GM21528 (cell line): ENCODE data around the gene DAGLA.

ENCODE experiments used
- ATAC-seq: cut with Tn5 transposase; IDR thresholded peaks from one replicate; pipeline ENCODE4 v1.9.1; 2021; ENCODE audit warnings: mild to moderate bottlenecking, moderate library complexity; ENCODE audit not compliant: unreplicated experiment, low FRiP score

Gene DAGLA

DNA sequence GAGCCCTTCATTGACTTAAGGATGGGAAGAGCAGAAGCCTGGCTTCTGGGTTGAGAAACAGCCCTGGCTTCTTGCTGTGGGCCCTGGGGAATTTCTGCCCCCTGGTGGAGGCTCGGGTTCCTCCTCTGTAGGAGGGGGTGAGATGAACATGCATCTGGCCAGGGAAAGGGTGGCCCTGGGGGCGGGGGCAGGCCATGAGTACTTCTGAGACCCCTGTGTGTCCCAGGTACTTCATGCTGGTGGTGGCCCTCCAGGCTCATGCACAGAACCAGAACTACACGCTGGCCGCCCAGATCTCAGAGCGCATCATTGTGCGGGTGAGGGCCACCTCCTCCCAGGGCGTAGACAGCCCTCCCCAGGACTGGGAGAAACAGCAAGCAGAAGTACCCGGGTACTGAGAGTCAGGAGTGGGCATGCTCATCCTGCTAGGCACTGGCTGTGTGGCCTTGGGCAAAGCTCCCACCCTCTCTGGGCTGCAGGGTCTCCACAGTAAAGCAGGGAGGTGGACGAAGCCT, 96.4 kb downstream of the DAGLA start:
- ATAC-seq: no peak

DNA sequence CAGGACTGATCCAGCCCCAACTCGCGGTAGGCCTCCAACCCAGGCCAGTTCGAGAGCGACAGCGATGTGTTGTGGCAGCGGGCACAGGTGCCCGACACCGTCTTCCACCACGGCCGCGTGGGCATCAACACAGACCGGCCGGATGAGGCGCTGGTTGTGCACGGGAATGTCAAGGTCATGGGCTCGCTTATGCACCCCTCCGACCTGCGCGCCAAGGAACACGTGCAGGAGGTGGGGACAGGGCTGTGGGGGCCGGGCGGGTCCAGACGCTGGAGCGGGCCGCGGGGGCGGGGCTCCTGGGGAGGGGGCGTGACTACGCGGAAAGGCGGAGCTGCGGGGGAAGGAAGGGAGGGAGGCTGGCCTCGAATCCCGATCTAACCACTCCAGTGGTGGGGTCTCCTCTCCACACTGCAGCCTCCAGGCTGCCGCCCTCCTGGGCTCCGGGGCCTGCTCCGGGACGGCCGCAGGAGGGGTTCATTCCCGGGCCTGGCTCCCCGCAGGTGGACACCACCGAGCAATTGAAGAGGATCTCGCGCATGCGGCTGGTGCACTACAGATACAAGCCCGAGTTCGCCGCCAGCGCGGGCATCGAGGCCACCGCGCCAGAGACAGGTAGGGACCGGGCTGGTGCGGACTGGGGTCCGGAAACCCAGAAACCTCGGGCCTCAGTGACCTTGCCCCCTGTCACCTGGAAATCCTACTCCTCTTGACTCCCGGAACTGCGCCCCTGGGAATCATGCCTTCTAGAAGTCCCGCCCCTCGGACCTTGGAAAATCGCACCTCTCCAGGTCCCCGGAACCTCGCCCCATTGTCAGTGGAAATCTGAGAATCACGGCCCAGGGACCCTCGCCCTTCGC, 97.3 kb downstream of the DAGLA start:
- ATAC-seq: no peak

DNA sequence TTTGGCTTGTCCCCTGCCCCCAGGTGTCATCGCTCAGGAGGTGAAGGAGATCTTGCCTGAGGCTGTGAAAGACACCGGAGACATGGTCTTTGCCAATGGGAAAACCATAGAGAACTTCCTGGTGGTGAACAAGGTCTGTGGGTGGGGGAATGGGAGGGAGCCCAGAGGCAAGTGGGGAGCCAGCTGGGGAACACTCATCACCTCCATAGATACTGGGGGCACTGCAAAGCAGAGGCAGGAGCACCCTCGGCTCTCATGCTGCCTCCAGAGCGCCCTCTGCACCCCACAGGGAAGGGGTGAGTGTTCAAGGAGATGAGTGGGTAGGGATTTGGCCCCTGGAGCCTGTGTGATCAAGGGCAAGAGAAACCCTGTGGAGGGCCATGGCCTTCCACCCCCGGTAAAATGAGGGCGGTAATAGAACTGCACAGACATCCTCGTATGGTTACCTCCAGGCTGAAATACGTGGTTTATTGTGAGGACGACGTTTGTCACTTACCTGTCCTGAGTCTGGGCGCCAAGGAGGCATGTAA, 98.2 kb downstream of the DAGLA start:
- no peak for ATAC-seq

DNA sequence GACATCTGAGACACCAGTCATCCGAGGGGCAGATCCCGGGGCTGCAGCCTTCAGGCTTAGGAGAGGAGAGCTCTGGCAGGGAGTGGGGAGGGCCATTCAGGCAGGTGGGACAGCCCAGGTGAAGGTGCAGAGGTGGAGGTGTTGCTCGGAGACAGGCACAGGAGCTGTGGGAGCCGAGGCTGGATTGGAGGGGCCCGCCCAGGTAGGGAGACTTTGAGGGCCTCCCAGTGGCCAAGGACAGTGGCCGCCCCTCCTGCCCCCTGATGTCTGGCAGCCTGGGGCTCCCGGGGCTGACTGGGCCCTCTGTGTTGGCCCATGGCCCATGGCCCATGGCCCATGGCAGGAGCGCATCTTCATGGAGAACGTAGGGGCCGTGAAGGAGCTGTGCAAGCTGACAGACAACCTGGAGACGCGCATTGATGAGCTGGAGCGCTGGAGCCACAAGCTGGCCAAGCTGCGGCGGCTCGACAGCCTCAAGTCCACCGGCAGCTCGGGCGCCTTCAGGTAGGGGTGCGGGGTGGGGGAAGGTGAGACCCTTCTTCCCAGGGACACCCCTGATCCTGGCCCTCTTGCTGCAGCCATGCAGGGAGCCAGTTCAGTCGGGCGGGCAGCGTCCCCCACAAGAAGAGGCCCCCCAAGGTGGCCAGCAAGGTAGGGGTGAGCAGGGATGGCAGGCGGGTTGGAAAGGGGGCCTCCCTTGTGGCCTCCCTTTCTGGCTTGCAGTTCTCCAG, 98.9 kb downstream of the DAGLA start:
- no peak for ATAC-seq

DNA sequence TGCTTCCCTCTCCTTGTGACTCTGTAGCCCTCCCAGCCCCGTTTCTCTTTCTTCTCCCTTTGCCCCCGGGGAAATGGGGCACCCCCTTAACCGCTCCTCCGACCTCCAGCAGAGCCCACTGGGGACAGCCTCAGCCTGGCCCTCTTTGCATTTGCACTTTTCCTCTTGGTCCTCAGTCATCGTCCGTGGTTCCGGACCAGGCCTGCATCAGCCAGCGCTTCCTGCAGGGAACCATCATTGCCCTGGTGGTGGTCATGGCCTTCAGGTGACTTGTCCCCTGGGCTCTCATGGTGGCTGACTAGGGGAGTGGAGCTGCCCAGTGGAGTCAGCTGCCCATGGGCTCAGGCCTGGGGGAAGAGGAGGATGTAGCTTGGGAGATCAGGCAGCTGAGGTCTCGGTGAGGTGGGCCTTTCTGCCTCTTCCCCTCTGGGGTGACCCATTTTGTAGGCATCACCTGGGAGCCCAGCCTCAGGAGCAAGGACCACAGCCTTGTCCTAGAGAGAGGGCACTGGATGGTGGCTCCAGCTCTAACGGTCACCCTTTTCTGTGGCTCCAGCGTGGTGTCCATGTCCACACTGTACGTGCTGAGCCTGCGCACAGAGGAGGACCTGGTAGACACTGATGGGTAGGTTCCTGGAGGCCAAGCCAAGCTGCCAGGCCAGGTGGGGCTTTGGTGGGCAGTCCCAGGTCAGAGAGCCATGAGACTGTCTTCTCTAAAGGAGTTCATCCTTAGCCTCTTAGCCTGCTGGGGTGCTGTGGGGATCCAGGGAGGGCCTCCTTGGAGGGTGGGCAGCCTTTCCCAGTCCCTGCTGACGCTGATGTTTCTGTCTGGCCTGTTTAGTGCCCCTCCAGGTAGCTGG, 99.7 kb downstream of the DAGLA start:
- ATAC-seq: no peak

DNA sequence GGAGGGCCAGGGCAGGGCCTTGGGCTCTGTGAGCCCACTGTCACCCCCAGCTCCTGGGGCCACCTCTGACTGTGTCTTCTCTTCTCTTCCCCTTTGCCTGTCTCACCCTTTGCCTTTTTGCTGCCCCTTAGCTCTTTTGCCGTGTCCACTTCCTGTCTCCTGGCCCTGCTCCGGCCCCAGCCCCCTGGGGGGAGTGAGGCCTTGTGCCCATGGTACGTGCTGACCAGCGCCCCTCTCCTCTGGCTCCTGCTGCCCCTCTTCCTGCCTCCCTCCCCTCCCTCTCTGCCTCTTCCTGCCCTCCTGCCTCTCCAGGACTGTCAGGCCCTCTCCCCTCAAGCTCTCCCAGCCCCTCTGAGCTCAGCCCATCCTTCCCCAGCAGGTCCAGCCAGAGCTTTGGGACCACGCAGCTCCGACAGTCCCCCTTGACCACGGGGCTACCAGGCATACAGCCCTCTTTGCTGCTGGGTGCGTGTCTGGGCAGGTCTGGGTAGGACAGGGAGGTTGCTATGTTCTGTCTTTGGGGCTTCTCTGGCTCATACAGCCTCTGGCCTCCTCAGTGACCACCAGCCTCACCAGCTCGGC, 100.5 kb downstream of the DAGLA start:
- no peak for ATAC-seq

DNA sequence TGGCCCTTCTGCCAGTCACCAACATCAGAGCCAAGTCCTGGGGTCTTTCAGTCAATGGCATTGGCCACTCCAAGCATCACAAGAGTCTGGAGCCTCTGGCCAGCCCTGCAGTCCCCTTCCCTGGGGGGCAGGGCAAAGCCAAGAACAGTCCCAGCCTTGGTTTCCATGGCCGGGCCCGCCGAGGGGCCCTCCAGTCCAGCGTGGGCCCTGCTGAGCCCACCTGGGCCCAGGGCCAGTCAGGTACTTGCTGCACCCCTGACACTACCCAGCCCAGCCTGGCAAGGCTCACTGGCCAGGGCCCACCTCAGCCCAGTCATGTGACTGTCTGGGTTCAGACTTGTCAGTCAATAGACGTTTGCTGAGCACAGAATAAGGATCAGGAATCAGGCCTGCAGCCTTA, 101.4 kb downstream of the DAGLA start:
- ATAC-seq: no peak

DNA sequence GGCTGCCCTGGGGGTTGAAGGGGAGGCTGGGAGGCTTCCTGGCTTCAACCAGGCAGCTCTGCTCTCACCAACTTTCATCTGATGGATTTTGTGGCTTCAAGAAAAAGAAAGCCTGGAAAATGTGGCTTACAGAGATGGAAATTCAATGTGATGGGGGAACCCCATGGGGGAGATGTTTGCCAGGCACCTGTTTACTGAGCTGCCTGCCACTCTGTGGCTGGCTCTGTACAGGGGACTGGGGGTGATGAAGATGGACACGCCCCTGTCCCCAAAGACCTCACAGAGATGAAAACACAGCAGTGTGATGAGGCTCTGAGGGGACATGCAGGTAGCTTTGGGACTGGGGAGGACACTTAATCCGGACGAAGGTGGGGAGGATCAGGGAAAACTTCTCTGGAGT, 102.1 kb downstream of the DAGLA start:
- ATAC-seq: no peak

DNA sequence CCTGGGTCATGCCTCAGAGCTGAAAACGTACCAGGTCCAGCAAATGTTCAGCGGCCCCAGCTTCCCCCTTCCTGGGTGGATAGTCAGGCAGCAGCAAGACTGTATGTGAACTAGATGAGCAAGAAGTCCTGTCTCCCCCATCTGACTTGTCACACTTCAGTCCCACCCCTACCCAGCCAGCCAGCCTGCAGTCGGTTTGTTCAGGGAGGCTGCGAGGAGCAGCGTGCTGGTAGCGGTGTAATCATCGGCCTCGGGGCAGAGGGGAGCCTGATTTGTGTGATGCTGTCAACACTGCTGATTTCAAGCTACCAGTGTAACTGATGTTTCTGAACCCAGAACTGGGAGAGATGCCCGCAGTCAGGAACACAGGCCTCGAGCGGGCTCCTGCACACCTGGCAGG, 102.7 kb downstream of the DAGLA start:
- ATAC-seq: no peak

DNA sequence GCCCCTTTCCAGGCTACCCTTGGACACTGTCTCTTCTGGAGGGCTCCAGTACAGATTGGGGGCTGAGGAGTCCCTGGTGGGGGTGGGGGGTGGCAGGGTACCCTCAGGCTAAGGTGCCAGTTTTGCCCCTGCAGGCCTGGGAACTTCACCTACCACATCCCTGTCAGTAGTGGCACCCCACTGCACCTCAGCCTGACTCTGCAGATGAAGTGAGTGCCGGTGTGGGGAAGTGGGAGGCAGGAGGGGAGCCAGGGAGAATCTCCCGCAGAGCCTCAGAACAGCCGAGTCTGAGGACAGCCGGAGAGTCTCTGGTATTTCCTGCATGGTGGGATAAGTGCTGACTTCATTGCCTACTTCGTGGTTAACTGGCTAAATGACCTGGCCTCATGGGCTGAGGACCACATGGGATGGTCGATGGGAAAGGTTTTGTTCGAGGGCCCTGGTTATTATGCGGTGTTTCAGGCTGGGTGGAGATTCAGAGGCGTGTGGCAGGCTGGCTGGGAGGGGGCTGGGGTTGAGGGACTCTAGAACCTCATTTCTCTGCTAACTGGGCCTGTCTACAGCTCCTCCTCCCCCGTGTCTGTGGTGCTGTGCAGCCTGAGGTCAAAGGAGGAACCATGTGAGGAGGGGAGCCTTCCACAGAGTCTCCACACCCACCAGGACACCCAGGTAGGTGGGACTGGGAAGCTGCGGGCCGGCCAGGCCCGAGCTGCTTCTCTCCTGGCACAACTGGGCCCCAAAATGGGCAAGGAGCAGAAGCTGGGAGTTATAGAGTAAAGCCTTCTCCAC, 103.7 kb downstream of the DAGLA start:
- no peak for ATAC-seq

DNA sequence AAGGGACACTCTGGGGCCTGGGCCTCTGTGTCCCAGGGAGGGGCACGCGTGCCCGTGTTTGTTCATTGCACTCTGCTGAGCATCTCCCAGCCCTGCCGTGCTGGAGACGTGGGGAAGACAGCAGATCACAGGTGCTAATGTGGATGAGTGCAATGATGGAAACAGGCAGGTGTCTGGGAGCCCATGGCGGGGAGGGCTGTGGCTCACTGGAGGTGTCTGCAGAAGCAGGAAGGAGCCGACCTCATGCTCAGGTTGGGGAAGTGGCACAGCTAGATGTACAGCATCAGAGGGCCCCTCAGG, 104.3 kb downstream of the DAGLA start:
- no peak for ATAC-seq

DNA sequence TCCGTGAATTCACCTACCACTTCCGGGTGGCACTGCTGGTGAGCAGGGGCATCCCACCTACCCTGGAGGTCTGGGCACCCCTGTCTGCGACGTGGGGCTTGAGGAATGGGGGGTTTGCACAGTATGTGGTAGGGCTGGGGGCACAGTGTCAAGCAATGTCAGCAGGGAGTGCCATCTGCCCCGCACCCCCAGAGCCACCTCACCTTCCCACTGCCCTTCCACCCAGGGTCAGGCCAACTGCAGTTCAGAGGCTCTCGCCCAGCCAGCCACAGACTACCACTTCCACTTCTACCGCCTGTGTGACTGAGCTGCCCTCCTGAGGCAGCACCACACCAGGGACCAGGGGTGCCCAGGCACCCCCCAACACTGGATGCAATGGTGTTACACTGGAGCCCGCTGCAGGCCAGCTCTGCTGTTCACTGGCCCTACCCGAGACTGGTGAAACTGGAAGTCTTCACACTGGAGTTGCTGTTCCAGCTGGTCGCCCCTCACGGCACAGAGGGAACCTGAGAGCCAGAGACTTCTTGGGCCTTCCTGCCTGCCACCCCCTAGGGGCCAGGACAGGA, 105.7 kb downstream of the DAGLA start:
- ATAC-seq: no peak

DNA sequence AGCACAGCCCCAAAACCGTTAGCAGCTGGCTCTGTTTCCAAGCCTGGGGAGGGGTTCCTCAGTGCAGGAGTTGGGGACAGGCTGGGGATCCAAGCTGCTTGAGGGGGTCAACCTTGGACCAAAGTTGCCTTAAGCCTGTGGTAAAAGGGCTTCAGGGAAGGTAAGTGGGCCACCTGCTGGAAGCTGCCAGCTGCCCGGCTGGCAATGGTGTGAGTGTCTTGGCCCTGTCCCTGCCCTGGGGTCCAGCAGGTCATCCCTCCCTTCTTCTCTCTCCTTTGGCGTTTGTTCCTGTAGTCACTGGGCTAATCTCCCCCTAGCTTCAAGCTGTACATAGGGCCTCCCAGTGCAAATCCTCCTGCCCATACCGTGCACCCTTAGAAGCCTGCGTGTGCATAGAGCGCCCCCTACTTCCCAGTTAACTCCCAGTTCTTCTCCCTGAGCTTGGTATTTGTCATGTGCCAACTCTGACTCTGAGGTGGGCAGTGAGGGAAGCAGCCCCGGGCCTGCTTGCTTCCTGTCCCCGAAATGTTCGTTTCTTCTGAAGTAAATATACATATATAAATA, 107.8 kb downstream of the DAGLA start:
- no peak for ATAC-seq

DNA sequence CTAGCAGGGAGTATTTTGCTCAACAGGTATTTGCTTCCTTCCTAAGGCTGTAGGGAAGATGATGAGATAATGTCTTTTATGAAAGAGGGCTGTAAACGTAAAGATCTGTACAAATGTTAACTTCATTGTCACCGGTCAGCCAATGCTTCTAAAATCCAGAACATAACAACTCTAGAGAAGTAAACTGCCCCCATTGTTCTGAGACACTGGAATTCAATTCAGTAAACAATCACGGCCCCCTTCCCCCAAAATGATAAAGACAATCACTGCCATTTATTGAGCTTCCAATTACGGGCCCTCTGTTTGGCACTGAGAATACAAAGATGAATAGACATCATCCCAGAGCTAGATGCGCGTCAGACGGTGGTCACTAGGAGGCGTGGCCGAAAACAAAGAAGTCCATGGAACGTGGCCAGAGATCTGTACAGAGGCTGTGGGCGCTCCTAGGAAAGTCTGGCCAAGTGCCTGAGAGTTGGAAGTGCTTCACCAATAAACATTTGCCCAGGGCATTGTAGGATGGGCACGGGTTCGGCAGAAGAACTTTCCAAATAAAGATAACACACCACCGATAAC, 111.6 kb downstream of the DAGLA start:
- peak; percentile 29 for ATAC-seq

DNA sequence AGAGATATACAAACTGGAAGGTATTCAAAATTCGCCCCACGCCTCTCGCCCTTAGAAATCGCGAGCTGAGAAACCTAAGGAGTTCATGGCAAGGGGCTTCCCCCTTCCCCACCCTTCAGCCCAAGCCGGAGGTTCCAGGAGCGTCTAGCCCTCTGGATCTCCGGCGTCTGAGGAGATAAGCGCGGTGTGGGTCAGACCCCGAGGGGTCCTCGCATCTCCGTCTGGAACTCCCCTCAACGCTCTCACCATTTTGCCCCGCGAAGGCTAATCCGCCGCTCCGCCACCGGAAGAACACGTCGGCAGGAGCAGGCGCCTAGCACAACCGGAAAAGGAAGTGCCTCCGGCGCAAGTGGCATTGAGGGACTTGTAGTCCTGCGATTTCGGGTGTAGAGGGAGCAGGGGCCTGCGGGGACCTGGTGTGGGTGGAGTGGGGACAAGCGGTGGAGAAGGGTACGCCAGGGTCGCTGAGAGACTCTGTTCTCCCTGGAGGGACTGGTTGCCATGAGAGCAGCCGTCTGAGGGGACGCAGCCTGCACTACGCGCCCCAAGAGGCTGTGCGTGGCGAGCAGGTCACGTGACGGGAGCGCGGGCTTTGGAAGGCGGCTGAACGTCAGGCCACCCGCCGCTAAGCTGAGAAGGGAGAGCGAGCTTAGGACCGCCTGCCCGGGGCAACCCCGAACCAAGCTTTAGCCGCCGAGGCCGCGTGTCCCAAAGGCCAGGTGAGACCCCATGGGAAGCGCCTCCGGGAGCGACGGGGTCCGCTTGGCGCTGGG, 112.3 kb downstream of the DAGLA start, which contains the start of the genes FEN1 and TMEM258:
TSS of gene FEN1 (plus strand) at position 602 of the 773 bp plus-strand sequence. CDS start 2,451 bp downstream, outside the sequence.
TSS of gene TMEM258 (minus strand) at position 290 of the 773 bp plus-strand sequence. CDS start at position 249, 41 bp downstream.
- peak; percentile 80 for ATAC-seq

DNA sequence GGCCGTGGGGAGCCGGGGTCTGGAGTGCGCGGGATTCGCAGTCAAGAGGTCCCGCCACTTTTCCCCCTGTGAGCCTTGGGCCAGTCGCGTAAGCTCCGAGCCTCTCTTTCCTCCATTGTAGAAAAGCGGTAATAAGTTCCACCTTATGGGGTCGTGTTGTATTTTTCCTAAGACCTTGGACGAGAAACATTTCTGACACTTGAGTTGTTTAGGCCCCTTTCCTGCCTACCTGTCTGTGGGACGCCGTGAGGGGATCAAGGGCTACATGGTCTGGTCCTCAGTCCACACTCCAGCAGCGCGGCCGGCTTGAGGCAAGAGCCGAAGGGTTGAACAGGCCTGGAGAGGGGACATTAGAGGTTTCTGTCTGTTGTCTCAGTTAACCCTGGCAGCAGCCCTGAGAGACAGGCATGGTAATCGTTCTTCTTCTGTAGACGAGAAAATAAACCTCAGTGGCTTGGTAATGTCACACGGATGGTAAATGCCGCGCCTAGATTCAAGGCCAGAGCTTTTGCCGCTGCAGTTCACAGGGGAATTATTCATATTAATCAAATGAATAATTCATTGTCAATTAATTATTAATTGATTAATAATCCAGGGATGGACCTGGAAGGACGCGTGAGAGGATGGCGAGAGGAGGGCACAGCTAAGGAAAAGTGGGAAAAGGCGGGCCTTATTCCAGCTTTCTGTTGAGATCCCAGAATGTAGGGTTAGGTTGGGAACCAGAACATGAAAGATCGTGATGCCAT, 113.1 kb downstream of the DAGLA start:
- peak; percentile 32 for ATAC-seq

DNA sequence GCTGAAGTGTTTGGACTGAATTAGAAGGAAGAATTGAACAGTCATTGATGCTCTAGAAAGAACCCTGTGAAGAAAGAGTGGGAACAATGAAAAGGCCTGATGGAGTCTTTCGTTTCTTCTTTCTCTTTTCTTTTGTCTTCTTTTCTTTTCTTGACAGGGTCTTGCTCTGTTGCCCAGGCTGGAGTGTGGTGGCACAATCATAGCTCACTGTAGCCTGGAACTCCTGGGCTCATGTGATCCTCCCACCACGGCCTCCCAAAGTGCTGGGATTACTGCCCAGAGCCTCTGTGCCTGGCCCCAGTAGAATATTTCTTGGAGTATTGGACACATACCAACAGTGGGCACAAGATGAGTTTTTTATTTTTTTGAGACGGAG, 113.6 kb downstream of the DAGLA start:
- ATAC-seq: no peak
